SH-SY5Y (cell line): ENCODE data around the gene SEC23B.

Source experiments
- GATA2 ChIP-seq: IDR thresholded peaks from 2 replicates; pipeline ENCODE4 v1.6.1; 2011; ENCODE audit warnings: mild to moderate bottlenecking, low read depth, low read length
- GATA3 ChIP-seq: IDR thresholded peaks from 2 replicates; pipeline ENCODE4 v1.6.1; 2011; ENCODE audit warnings: low read depth, mild to moderate bottlenecking, low read length, moderate library complexity

GRCh38 chr20:18553746-18554145, 46.0 kb downstream of the SEC23B start:
- TF ChIP-seq GATA2 (no peak), GATA3 (no peak)
